Measurements from ENCODE around the gene ASCC1. TPM values are rescaled to one million over a fixed set of nuclear protein-coding genes. Genes with fewer than 3 reads are reported as not detected.
A peak's percentile ranks its signal among the peaks of the same experiment; 100 is the strongest.
"Not testable (repeated sequence)": the region's sequence is repeated elsewhere in the genome, so short reads cannot be mapped to it uniquely, and the experiment has no call there.

Gene ASCC1
- total and polyA plus RNA-seq, 2 of the 13 experiments (the other 11 are each of a cell fraction or from before 2014, with no cell fraction given), result 21.6 to 30.1 TPM

GRCh38 chr10:72218325-72218724 is 2.2 kb upstream of the ASCC1 start:
- BruUV-seq (replicated peaks), result no TSS peak
- FAIRE-seq (no peak), DNase-seq (ENCODE audit: low spot score) (no peak), ATAC-seq (no peak)
- Histone ChIP-seq H2AFZ (ENCODE audit: low read length) (no peak overlapping the region), H3K27ac (ENCODE audit: extremely low read length, insufficient read depth, low read length) (no peak overlapping the region), H3K36me3 (replicated peaks in 1 of 2; ENCODE audit: control insufficient read depth in 1 of 2, insufficient read depth in 2 of 2, low read length in 2 of 2) (peaks cover 3 to 6% of the 10 kb centered on the region in 2 experiments; a peak in 3 of 5 replicates), H3K9ac (ENCODE audit: insufficient read depth, low read depth, low read length) (no peak overlapping the region; the same call in 1 of the 2 replicates), H3K79me2 (ENCODE audit: insufficient read depth, low read length) (peaks cover 45% of the 10 kb centered on the region), H3K4me2 (ENCODE audit: low read depth, low read length) (0 out of 2 replicates have a peak overlapping the region, but pooled peaks have one; percentile 45), H3K4me3 (replicated peaks in 1 of 3; ENCODE audit: insufficient read depth in 1 of 3, low read depth in 2 of 3, low read length in 3 of 3) (no peak overlapping the region), H3K9me3 (ENCODE audit: low read length) (no peaks in the 10 kb centered on the region), H3K27me3 (ENCODE audit: control insufficient read depth in 1 of 2, insufficient read depth in 2 of 2, low read length in 2 of 2) (no peaks in the 10 kb centered on the region), H4K20me1 (ENCODE audit: insufficient read depth, low read length) (peaks cover 4% of the 10 kb centered on the region; the same call in 1 of the 2 replicates), H3K4me1 (ENCODE audit: insufficient read depth, low read length) (peaks cover 59% of the 10 kb centered on the region)
- in situ Hi-C loops (cut with HindIII; ENCODE audit: extremely low pct_ligation_motif_present, low pct_unique_long_range_greater_than_20kb) (no loop called here), intact Hi-C loops (cut with micrococcal nuclease; ENCODE audit: unreplicated experiment) (loop anchor here (10.0 kb wide), 1 partner anchor 264 kb away; no protein-coding TSS in a partner anchor)
- CTCF ChIA-PET (ENCODE audit: low intra/inter-chr PET ratio, low total read pairs), result no interaction called here
- TF ChIP-seq DNMT1 (CRISPR knock-in tag; IDR thresholded peaks at IDR 0.05), result no peak
- TF ChIP-seq NFE2L1 (CRISPR knock-in tag; IDR thresholded peaks at IDR 0.05; ENCODE audit: borderline replicate concordance), result no peak
- no peak for TF ChIP-seq HOXA5 (CRISPR knock-in tag; IDR thresholded peaks at IDR 0.05)
- TF ChIP-seq, protein P1, sequence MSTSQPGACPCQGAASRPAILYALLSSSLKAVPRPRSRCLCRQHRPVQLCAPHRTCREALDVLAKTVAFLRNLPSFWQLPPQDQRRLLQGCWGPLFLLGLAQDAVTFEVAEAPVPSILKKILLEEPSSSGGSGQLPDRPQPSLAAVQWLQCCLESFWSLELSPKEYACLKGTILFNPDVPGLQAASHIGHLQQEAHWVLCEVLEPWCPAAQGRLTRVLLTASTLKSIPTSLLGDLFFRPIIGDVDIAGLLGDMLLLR (CRISPR knock-in tag; IDR thresholded peaks at IDR 0.05), result no peak
- TF ChIP-seq JARID2 (CRISPR knock-in tag; IDR thresholded peaks at IDR 0.05; ENCODE audit: insufficient replicate concordance), result no peak
- 94% methylated on average over 1 of the region's 1 CpG for WGBS (ENCODE audit: low lambda C conversion rate)
- POLR2A ChIA-PET, result interaction anchor here (0.7 to 3.8 kb wide), 3 partner anchors 56 to 112 kb away, joined by 4 to 47 read pairs (median 5); partner anchors contain the start of gene DDIT4

DNA sequence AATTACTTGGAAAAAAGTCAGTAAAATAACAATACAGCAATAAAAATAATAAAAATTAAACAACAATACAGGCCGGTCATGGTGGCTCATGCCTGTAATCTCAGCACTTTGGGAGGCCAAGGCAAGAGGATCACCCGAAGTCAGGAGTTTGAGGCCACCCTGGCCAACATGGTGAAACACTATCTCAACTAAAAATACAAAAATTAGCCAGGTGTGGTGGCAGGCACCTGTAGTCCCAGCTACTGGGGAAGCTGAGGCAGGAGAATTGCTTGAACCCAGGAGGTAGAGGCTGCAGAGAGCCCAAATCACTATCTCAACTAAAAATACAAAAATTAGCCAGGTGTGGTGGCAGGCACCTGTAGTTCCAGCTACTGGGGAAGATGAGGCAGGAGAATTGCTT is 4.2 kb downstream of the ASCC1 start:
- DNase-seq (ENCODE audit: low spot score); FAIRE-seq; H3K27ac ChIP-seq (ENCODE audit: extremely low read length, insufficient read depth, low read length); H2AFZ ChIP-seq (ENCODE audit: low read length); BruUV-seq (replicated peaks); H3K4me3 ChIP-seq (replicated peaks in 1 of 3; ENCODE audit: insufficient read depth in 1 of 3, low read depth in 2 of 3, low read length in 3 of 3); H3K27me3 ChIP-seq (ENCODE audit: control insufficient read depth in 1 of 2, insufficient read depth in 2 of 2, low read length in 2 of 2); H3K9ac ChIP-seq (ENCODE audit: insufficient read depth, low read depth, low read length); H3K4me2 ChIP-seq (ENCODE audit: low read depth, low read length); CTCF ChIA-PET (ENCODE audit: low intra/inter-chr PET ratio, low total read pairs); in situ Hi-C loops (cut with HindIII; ENCODE audit: extremely low pct_ligation_motif_present, low pct_unique_long_range_greater_than_20kb); H4K20me1 ChIP-seq (ENCODE audit: insufficient read depth, low read length); H3K9me3 ChIP-seq (ENCODE audit: low read length); ATAC-seq: not testable (repeated sequence)
- POLR2A ChIA-PET, result interaction anchor here (0.7 kb wide), 1 partner anchor 13 kb away, joined by 3 read pairs; no protein-coding TSS in a partner anchor
- peaks cover 17% of the 10 kb centered on the region for H3K79me2 ChIP-seq (ENCODE audit: insufficient read depth, low read length)
- H3K4me1 ChIP-seq (ENCODE audit: insufficient read depth, low read length), result peaks cover 26% of the 10 kb centered on the region
- H3K36me3 ChIP-seq (replicated peaks in 1 of 2; ENCODE audit: control insufficient read depth in 1 of 2, insufficient read depth in 2 of 2, low read length in 2 of 2), result peaks cover 18 to 25% of the 10 kb centered on the region in 2 experiments
- intact Hi-C loops (cut with micrococcal nuclease; ENCODE audit: unreplicated experiment), result loop anchor here (10.0 kb wide), 1 partner anchor 257 kb away; no protein-coding TSS in a partner anchor
- WGBS (ENCODE audit: low lambda C conversion rate), result 95% methylated on average over 2 of the region's 2 CpGs

GRCh38 chr10:72211381-72211780 is 4.7 kb downstream of the ASCC1 start:
- H3K36me3 ChIP-seq (replicated peaks in 1 of 2; ENCODE audit: control insufficient read depth in 1 of 2, insufficient read depth in 2 of 2, low read length in 2 of 2), result peaks cover 18 to 30% of the 10 kb centered on the region in 2 experiments
- BruUV-seq (replicated peaks); in situ Hi-C loops (cut with HindIII; ENCODE audit: extremely low pct_ligation_motif_present, low pct_unique_long_range_greater_than_20kb); POLR2A ChIA-PET; FAIRE-seq; H3K27ac ChIP-seq (ENCODE audit: extremely low read length, insufficient read depth, low read length); CTCF ChIA-PET (ENCODE audit: low intra/inter-chr PET ratio, low total read pairs); ATAC-seq; H2AFZ ChIP-seq (ENCODE audit: low read length); H3K9me3 ChIP-seq (ENCODE audit: low read length); DNase-seq (ENCODE audit: low spot score); H3K4me3 ChIP-seq (replicated peaks in 1 of 3; ENCODE audit: insufficient read depth in 1 of 3, low read depth in 2 of 3, low read length in 3 of 3); H3K9ac ChIP-seq (ENCODE audit: insufficient read depth, low read depth, low read length); H3K27me3 ChIP-seq (ENCODE audit: control insufficient read depth in 1 of 2, insufficient read depth in 2 of 2, low read length in 2 of 2); H3K4me2 ChIP-seq (ENCODE audit: low read depth, low read length); H4K20me1 ChIP-seq (ENCODE audit: insufficient read depth, low read length): not testable (repeated sequence)
- intact Hi-C loops (cut with micrococcal nuclease; ENCODE audit: unreplicated experiment), result loop anchor here (10.0 kb wide), 1 partner anchor 257 kb away; no protein-coding TSS in a partner anchor
- H3K4me1 ChIP-seq (ENCODE audit: insufficient read depth, low read length), result peaks cover 24% of the 10 kb centered on the region
- 92% methylated on average over 11 of the region's 11 CpGs for WGBS (ENCODE audit: low lambda C conversion rate)
- peaks cover 13% of the 10 kb centered on the region for H3K79me2 ChIP-seq (ENCODE audit: insufficient read depth, low read length)

Measured in HepG2 (cell line).